Thyroid gland (tissue), 4 donors: ENCODE data around the gene BTF3.

Experiments
- POLR2A ChIP-seq, 2 donors: fragments of 450-650 bp; IDR thresholded peaks; one replicate each; pipeline ENCODE4 v1.6.1; 2017; ENCODE audit warnings: antibody characterized with exemption in 2 of 2, mild to moderate bottlenecking in 2 of 2, moderate library complexity in 1 of 2
- TF ChIP-seq, protein P1 (sequence below), 6 experiments: fragments of 200-600 bp in 3 of 6; fragments of 450-650 bp in 3 of 6; sonication (generic) in 3 of 6; IDR thresholded peaks; one replicate each; pipeline ENCODE4 v1.5.1; 2016 to 2019; ENCODE audit warnings: antibody characterized with exemption in 6 of 6, mild to moderate bottlenecking in 2 of 6, inconsistent platforms in 1 of 6, moderate library complexity in 1 of 6

DNA sequence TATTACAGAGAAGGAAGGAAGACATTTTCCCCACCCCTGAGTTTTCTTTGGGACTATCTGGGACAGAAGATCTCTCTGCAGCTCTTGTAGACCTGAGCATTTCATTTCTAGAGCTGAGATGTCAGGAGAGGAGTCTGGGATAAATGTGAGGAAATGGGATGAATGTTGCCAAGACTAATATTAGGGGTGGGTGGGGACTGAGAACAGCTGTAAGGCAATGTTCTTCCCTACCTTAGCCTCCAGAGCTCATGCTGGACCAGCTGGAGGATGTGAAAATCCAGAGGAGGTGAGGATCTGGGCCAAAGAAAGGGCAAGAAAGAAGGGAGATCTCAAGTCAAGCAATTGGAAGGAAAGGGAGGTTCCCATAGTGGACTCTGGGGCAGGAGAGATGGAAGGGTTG lies 26.6 kb upstream of the BTF3 start:
- TF ChIP-seq, protein P1, sequence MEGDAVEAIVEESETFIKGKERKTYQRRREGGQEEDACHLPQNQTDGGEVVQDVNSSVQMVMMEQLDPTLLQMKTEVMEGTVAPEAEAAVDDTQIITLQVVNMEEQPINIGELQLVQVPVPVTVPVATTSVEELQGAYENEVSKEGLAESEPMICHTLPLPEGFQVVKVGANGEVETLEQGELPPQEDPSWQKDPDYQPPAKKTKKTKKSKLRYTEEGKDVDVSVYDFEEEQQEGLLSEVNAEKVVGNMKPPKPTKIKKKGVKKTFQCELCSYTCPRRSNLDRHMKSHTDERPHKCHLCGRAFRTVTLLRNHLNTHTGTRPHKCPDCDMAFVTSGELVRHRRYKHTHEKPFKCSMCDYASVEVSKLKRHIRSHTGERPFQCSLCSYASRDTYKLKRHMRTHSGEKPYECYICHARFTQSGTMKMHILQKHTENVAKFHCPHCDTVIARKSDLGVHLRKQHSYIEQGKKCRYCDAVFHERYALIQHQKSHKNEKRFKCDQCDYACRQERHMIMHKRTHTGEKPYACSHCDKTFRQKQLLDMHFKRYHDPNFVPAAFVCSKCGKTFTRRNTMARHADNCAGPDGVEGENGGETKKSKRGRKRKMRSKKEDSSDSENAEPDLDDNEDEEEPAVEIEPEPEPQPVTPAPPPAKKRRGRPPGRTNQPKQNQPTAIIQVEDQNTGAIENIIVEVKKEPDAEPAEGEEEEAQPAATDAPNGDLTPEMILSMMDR (IDR thresholded peaks at IDR 0.05), result no peak
- no peak for TF ChIP-seq POLR2A (IDR thresholded peaks at IDR 0.05)
